PC-9 (cell line): ENCODE results near the gene CFAP97D1.

ENCODE experiments used
- CTCF ChIP-seq: fragments of 200-600 bp; sonication (generic); conservative IDR thresholded peaks from 2 replicates; pipeline ENCODE4 v1.6.1; 2017; ENCODE audit warnings: mixed run types, antibody characterized with exemption, mild to moderate bottlenecking, moderate library complexity
- EZH2 ChIP-seq: fragments of 200-600 bp; sonication (generic); IDR thresholded peaks from 2 replicates; pipeline ENCODE4 v1.8.0; 2017; ENCODE audit warnings: antibody characterized with exemption, low read depth

- TF ChIP-seq CTCF (no peak), EZH2 (no peak)
Observed at GRCh38 chr17:43757171-43757660, 23.0 kb upstream of the CFAP97D1 start.
